Measurements from ENCODE around the gene DLGAP1. TPM values are rescaled to one million over a fixed set of nuclear protein-coding genes. Genes with fewer than 3 reads are reported as not detected.

The DLGAP1 gene
- total and polyA plus RNA-seq, 2 of the 13 experiments (the other 11 are each of a cell fraction or from before 2014, with no cell fraction given): 0.01 TPM; not detected in 1

GRCh38 chr18:3823073-3823472 lies 632.0 kb downstream of the DLGAP1 start (continued):
- TF ChIP-seq ZNF281 (CRISPR knock-in tag; IDR thresholded peaks at IDR 0.05; ENCODE audit: borderline replicate concordance) (no peak), GABPB1 (CRISPR knock-in tag; IDR thresholded peaks at IDR 0.05) (no peak), ZBTB33 (CRISPR knock-in tag; IDR thresholded peaks at IDR 0.05) (no peak), MIXL1 (CRISPR knock-in tag; IDR thresholded peaks at IDR 0.05) (no peak)

- no peak overlapping the region for H3K9ac ChIP-seq (ENCODE audit: insufficient read depth, low read depth, low read length)
- 0% methylated on average over 4 of the region's 4 CpGs for WGBS (ENCODE audit: low lambda C conversion rate)
- no peak for ATAC-seq
- intact Hi-C loops (cut with micrococcal nuclease; ENCODE audit: unreplicated experiment) (no loop called here), in situ Hi-C loops (cut with HindIII; ENCODE audit: extremely low pct_ligation_motif_present, low pct_unique_long_range_greater_than_20kb) (no loop called here)
- DNase-seq (ENCODE audit: low spot score): no peak
- no peaks in the 10 kb centered on the region for H3K79me2 ChIP-seq (ENCODE audit: insufficient read depth, low read length)
- CTCF ChIA-PET (ENCODE audit: low intra/inter-chr PET ratio, low total read pairs): no interaction called here
- H2AFZ ChIP-seq (ENCODE audit: low read length): no peak overlapping the region
- H3K27me3 ChIP-seq (ENCODE audit: control insufficient read depth in 1 of 2, insufficient read depth in 2 of 2, low read length in 2 of 2): peaks cover 0 to 5% of the 10 kb centered on the region in 2 experiments; a peak in 1 of 5 replicates
- no peaks in the 10 kb centered on the region for H4K20me1 ChIP-seq (ENCODE audit: insufficient read depth, low read length)
- H3K9me3 ChIP-seq (ENCODE audit: low read length): no peaks in the 10 kb centered on the region
- H3K4me2 ChIP-seq (ENCODE audit: low read depth, low read length): no peak overlapping the region
- no TSS peak for BruUV-seq (replicated peaks)
- POLR2A ChIA-PET: no interaction called here
- no peak for FAIRE-seq
- no peaks in the 10 kb centered on the region for H3K4me1 ChIP-seq (ENCODE audit: insufficient read depth, low read length)
- H3K27ac ChIP-seq (ENCODE audit: extremely low read length, insufficient read depth, low read length): no peak overlapping the region
- H3K36me3 ChIP-seq (replicated peaks in 1 of 2; ENCODE audit: control insufficient read depth in 1 of 2, insufficient read depth in 2 of 2, low read length in 2 of 2): no peaks in the 10 kb centered on the region
- no peak overlapping the region for H3K4me3 ChIP-seq (replicated peaks in 1 of 3; ENCODE audit: insufficient read depth in 1 of 3, low read depth in 2 of 3, low read length in 3 of 3)
- TF ChIP-seq ZNF33A (CRISPR knock-in tag; IDR thresholded peaks at IDR 0.05; ENCODE audit: borderline replicate concordance) (no peak), SALL1 (CRISPR knock-in tag; IDR thresholded peaks at IDR 0.05) (no peak), MBNL3 (CRISPR knock-in tag; conservative IDR thresholded peaks at IDR 0.05) (no peak), PRMT3 (CRISPR knock-in tag; IDR thresholded peaks at IDR 0.05; ENCODE audit: borderline replicate concordance, low read depth) (no peak), ZNF557 (CRISPR knock-in tag; IDR thresholded peaks at IDR 0.05) (no peak), EP300 (IDR thresholded peaks at IDR 0.05; ENCODE audit: low read depth in 2 of 2, low read length in 2 of 2) (no peak), EP300 (CRISPR knock-in tag; IDR thresholded peaks at IDR 0.05; ENCODE audit: borderline replicate concordance) (no peak), ZNF510 (CRISPR knock-in tag; IDR thresholded peaks at IDR 0.05; ENCODE audit: low read depth) (no peak), ZNF816 (CRISPR knock-in tag; IDR thresholded peaks at IDR 0.05; ENCODE audit: borderline replicate concordance) (no peak), ZNF589 (CRISPR knock-in tag; conservative IDR thresholded peaks at IDR 0.05) (no peak)
These were observed 633.6 kb downstream of the DLGAP1 start for GRCh38 chr18:3821524-3821923.

Measured in HepG2 (cell line).